ENCODE data around the gene CSMD2. TPM values are rescaled to one million over a fixed set of nuclear protein-coding genes. Genes with fewer than 3 reads are reported as not detected.

CSMD2 gene
- total RNA-seq, 2 experiments from 2014 or later = not detected

DNA sequence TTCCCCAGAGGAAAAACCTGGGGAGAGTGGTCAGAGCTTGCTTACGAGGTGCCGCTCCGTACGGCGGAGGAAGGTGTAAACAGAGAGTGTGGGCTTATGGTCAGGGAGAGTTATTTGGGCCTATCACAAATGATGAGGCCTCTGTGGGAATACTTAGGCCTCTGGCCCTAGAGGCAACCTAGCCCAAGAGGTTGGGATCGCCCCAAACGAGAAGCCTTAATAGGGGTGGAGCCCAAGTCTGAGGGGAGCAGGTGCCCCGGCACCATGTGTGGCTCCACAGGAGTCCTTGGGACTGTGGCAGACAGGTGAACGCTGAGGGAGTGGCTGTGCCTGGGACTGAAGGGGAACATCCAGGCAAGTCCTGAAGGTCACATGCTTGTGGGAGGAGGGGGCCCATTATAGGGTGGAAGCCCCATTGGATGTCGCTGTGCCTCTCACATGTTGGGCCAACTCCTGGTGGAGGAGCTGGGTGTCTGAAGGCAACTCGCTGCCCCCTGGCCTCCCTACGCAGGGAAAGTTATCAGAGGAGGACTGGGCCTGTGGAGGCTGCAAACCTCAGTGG, 557.5 kb downstream of the CSMD2 start:
- DNase-seq (no peak), ATAC-seq (no peak)
- H3K27me3 Mint-ChIP-seq = peaks cover 2% of the 10 kb centered on the region
- H3K4me3 Mint-ChIP-seq = no peak overlapping the region
- POLR2A ChIA-PET = no interaction called here
- CTCF ChIA-PET = no interaction called here
- intact Hi-C loops (cut with micrococcal nuclease) = no loop called here
- TF ChIP-seq, protein P1, sequence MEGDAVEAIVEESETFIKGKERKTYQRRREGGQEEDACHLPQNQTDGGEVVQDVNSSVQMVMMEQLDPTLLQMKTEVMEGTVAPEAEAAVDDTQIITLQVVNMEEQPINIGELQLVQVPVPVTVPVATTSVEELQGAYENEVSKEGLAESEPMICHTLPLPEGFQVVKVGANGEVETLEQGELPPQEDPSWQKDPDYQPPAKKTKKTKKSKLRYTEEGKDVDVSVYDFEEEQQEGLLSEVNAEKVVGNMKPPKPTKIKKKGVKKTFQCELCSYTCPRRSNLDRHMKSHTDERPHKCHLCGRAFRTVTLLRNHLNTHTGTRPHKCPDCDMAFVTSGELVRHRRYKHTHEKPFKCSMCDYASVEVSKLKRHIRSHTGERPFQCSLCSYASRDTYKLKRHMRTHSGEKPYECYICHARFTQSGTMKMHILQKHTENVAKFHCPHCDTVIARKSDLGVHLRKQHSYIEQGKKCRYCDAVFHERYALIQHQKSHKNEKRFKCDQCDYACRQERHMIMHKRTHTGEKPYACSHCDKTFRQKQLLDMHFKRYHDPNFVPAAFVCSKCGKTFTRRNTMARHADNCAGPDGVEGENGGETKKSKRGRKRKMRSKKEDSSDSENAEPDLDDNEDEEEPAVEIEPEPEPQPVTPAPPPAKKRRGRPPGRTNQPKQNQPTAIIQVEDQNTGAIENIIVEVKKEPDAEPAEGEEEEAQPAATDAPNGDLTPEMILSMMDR (IDR thresholded peaks at IDR 0.05) = no peak
- no peaks in the 10 kb centered on the region for H3K36me3 Mint-ChIP-seq (ENCODE audit: low read depth)
- no peaks in the 10 kb centered on the region for H3K4me1 Mint-ChIP-seq (ENCODE audit: low read depth)
- H3K27ac Mint-ChIP-seq = no peak overlapping the region
- H3K9me3 Mint-ChIP-seq = no peaks in the 10 kb centered on the region

DNA sequence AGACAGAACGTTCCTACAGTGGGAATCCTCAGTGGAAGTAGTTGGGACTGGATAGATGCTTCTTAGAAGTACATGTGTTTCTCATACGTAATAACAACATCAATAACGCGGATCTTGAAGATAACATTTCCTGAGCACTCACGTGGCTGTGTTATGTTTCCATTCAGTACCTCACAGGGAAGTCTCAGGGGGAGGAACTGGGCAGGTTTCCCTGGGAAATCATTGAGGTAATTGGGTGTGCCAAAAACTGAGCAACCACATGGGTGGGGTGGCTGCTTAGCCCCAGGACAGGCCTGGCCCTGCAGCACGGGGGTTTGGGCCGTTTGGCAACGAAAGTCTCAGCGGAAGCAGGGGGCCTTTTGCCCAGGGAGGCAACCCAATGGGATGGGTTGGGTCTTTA, 558.8 kb downstream of the CSMD2 start:
- Mint-ChIP-seq H3K9me3 (no peaks in the 10 kb centered on the region), H3K27ac (no peak overlapping the region), H3K4me1 (ENCODE audit: low read depth) (no peaks in the 10 kb centered on the region), H3K4me3 (no peak overlapping the region), H3K36me3 (ENCODE audit: low read depth) (no peaks in the 10 kb centered on the region), H3K27me3 (peaks cover 2% of the 10 kb centered on the region)
- ATAC-seq (no peak), DNase-seq (no peak)
- ChIA-PET CTCF (no interaction called here), POLR2A (no interaction called here)
- TF ChIP-seq, protein P1 (IDR thresholded peaks at IDR 0.05) = no peak
- intact Hi-C loops (cut with micrococcal nuclease) = no loop called here

DNA sequence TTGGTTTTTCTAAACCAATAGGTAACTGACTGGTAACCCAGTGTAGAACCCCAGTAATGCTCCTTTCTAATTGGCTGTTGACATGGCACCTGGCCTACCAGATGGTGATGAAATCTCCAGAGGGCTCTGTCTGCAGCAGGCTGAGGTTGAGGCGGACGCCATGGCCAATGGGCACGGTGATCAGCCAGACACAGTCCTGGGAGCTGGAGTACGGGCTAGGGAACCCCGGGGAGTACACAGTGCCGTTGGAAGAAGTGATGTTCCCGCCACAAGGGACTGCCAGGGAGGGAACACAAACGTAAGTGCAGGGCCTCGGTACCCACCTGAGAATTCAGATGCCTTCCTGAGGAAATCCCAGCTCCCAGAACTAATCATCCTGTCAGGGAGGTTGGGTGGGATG, 562.8 kb downstream of the CSMD2 start:
- POLR2A ChIA-PET = no interaction called here
- Mint-ChIP-seq H3K9me3 (no peaks in the 10 kb centered on the region), H3K4me1 (ENCODE audit: low read depth) (no peaks in the 10 kb centered on the region), H3K36me3 (ENCODE audit: low read depth) (no peaks in the 10 kb centered on the region), H3K4me3 (no peak overlapping the region), H3K27ac (no peak overlapping the region), H3K27me3 (peaks cover 5% of the 10 kb centered on the region)
- ATAC-seq = no peak
- intact Hi-C loops (cut with micrococcal nuclease) = no loop called here
- DNase-seq = no peak
- CTCF ChIA-PET = interaction anchor here (1.0 to 1.2 kb wide), 2 partner anchors 15 to 31 kb away, joined by 3 to 4 read pairs; no protein-coding TSS in a partner anchor
- TF ChIP-seq, protein P1 (IDR thresholded peaks at IDR 0.05) = no peak

DNA sequence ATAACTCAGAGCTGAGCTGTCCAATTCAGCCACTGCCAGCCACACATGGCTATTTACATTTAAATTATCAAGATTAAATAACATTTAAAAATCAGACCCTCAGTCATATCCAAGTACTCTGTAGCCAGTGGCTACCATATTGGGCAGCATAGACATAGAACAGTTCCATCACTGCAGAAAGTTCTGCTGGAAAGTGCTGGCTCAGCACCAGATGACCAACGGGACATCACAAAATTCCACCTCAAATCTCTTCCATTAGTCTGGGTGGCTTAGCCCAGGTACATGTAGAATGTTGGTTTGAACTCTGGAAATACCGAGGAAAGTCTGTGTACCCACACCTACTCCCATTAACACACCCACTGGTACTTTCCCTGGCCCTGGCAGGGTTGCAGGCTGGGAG, 563.3 kb downstream of the CSMD2 start:
- POLR2A ChIA-PET = no interaction called here
- Mint-ChIP-seq H3K36me3 (ENCODE audit: low read depth) (no peaks in the 10 kb centered on the region), H3K27me3 (peaks cover 7% of the 10 kb centered on the region), H3K4me3 (no peak overlapping the region), H3K4me1 (ENCODE audit: low read depth) (no peaks in the 10 kb centered on the region), H3K27ac (no peak overlapping the region), H3K9me3 (no peaks in the 10 kb centered on the region)
- CTCF ChIA-PET = no interaction called here
- DNase-seq (no peak), ATAC-seq (no peak)
- intact Hi-C loops (cut with micrococcal nuclease) = no loop called here
- TF ChIP-seq, protein P1 (IDR thresholded peaks at IDR 0.05) = no peak

DNA sequence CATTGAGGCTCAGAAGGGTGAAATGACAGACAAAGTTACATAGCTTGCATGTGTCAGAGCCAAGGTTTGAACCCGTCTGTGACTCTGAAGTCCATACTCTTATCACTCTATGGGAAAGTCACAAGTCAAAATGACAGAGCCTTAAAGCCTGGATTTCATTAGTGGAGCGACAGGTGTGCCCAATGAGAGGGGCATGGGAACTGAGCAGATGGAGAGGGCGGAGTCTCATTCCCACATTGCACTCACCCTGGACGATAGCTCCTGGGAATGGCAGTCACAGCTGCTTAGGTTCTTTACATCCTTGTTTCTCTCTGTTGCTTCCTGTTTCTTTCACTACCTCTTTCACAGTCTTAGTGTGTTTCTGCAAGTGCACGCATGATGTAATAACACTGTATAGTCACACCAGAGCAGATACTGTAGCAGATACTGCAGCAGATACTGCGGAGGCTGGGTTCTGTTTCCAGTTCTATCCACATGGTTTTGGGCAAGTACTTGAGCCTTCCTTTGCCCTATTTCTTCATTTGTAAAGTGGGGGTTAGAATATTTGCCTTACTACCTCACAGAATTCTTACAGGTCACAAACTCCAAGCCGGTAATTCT, 565.4 kb downstream of the CSMD2 start:
- TF ChIP-seq, protein P1 (IDR thresholded peaks at IDR 0.05) = no peak
- DNase-seq (no peak), ATAC-seq (no peak)
- peaks cover 12% of the 10 kb centered on the region for H3K27me3 Mint-ChIP-seq
- intact Hi-C loops (cut with micrococcal nuclease) = no loop called here
- POLR2A ChIA-PET = no interaction called here
- no peaks in the 10 kb centered on the region for H3K36me3 Mint-ChIP-seq (ENCODE audit: low read depth)
- no peak overlapping the region for H3K4me3 Mint-ChIP-seq
- H3K27ac Mint-ChIP-seq = no peak overlapping the region
- no peaks in the 10 kb centered on the region for H3K4me1 Mint-ChIP-seq (ENCODE audit: low read depth)
- no peaks in the 10 kb centered on the region for H3K9me3 Mint-ChIP-seq
- CTCF ChIA-PET = interaction anchor here (1.1 kb wide), 1 partner anchor 34 kb away, joined by 4 read pairs; no protein-coding TSS in a partner anchor
